Measurements from ENCODE around the gene PKNOX2. TPM values are rescaled to one million over a fixed set of nuclear protein-coding genes. Genes with fewer than 3 reads are reported as not detected.

Gene PKNOX2
- total RNA-seq, 1 experiment from 2014 or later = 3.7 TPM

GRCh38 chr11:125463590-125464269 is 299.2 kb downstream of the PKNOX2 start (continued):
- TF ChIP-seq, protein P1, sequence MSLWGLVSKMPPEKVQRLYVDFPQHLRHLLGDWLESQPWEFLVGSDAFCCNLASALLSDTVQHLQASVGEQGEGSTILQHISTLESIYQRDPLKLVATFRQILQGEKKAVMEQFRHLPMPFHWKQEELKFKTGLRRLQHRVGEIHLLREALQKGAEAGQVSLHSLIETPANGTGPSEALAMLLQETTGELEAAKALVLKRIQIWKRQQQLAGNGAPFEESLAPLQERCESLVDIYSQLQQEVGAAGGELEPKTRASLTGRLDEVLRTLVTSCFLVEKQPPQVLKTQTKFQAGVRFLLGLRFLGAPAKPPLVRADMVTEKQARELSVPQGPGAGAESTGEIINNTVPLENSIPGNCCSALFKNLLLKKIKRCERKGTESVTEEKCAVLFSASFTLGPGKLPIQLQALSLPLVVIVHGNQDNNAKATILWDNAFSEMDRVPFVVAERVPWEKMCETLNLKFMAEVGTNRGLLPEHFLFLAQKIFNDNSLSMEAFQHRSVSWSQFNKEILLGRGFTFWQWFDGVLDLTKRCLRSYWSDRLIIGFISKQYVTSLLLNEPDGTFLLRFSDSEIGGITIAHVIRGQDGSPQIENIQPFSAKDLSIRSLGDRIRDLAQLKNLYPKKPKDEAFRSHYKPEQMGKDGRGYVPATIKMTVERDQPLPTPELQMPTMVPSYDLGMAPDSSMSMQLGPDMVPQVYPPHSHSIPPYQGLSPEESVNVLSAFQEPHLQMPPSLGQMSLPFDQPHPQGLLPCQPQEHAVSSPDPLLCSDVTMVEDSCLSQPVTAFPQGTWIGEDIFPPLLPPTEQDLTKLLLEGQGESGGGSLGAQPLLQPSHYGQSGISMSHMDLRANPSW (CRISPR knock-in tag; conservative IDR thresholded peaks at IDR 0.05; ENCODE audit: low read depth) = no peak

DNA sequence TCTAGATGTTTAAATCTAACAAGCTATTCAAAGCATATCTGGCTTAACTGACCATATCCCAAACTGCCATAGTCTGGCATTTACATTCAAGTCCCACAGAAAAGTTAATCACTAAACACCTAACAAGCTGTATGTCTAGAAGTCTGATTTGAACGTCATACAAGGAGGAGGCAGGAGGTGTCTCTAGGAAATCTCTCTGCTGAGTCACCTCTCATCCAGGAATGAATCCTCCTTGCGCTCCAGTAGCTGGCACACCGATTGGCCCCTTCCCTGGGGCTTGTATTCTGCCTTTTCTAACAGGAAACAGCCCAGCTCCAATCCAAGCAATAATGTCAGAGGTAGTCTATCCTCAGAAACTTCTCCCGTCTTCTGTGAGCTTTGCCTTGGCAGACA is 299.7 kb downstream of the PKNOX2 start:
- Mint-ChIP-seq H3K36me3 (no peaks in the 10 kb centered on the region), H3K9me3 (no peaks in the 10 kb centered on the region), H3K27me3 (ENCODE audit: low read depth) (no peaks in the 10 kb centered on the region), H3K4me1 (peaks cover 21% of the 10 kb centered on the region), H3K27ac (no peak overlapping the region), H3K4me3 (no peak overlapping the region)
- no peak for DNase-seq (ENCODE audit: low spot score)
- TF ChIP-seq, protein P2, sequence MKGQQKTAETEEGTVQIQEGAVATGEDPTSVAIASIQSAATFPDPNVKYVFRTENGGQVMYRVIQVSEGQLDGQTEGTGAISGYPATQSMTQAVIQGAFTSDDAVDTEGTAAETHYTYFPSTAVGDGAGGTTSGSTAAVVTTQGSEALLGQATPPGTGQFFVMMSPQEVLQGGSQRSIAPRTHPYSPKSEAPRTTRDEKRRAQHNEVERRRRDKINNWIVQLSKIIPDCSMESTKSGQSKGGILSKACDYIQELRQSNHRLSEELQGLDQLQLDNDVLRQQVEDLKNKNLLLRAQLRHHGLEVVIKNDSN (CRISPR knock-in tag; IDR thresholded peaks at IDR 0.05) = no peak
- no peak for TF ChIP-seq PRDM15 (CRISPR knock-in tag; IDR thresholded peaks at IDR 0.05)
- no peak for TF ChIP-seq NR3C1 (CRISPR knock-in tag; conservative IDR thresholded peaks at IDR 0.05; ENCODE audit: low read depth)
- TF ChIP-seq, protein P3, sequence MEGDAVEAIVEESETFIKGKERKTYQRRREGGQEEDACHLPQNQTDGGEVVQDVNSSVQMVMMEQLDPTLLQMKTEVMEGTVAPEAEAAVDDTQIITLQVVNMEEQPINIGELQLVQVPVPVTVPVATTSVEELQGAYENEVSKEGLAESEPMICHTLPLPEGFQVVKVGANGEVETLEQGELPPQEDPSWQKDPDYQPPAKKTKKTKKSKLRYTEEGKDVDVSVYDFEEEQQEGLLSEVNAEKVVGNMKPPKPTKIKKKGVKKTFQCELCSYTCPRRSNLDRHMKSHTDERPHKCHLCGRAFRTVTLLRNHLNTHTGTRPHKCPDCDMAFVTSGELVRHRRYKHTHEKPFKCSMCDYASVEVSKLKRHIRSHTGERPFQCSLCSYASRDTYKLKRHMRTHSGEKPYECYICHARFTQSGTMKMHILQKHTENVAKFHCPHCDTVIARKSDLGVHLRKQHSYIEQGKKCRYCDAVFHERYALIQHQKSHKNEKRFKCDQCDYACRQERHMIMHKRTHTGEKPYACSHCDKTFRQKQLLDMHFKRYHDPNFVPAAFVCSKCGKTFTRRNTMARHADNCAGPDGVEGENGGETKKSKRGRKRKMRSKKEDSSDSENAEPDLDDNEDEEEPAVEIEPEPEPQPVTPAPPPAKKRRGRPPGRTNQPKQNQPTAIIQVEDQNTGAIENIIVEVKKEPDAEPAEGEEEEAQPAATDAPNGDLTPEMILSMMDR (IDR thresholded peaks at IDR 0.05) = no peak
- TF ChIP-seq PRRX2 (CRISPR knock-in tag; IDR thresholded peaks at IDR 0.05) = no peak
- TF ChIP-seq E2F5 (CRISPR knock-in tag; IDR thresholded peaks at IDR 0.05) = no peak
- TF ChIP-seq, protein P4, sequence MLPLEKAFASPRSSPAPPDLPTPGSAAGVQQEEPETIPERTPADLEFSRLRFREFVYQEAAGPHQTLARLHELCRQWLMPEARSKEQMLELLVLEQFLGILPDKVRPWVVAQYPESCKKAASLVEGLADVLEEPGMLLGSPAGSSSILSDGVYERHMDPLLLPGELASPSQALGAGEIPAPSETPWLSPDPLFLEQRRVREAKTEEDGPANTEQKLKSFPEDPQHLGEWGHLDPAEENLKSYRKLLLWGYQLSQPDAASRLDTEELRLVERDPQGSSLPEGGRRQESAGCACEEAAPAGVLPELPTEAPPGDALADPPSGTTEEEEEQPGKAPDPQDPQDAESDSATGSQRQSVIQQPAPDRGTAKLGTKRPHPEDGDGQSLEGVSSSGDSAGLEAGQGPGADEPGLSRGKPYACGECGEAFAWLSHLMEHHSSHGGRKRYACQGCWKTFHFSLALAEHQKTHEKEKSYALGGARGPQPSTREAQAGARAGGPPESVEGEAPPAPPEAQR (CRISPR knock-in tag; IDR thresholded peaks at IDR 0.05) = no peak
- no peak for TF ChIP-seq NR1H2 (CRISPR knock-in tag; IDR thresholded peaks at IDR 0.05)
- TF ChIP-seq ESRRA (CRISPR knock-in tag; IDR thresholded peaks at IDR 0.05; ENCODE audit: borderline replicate concordance) = no peak
- no peak for TF ChIP-seq TEAD1 (CRISPR knock-in tag; IDR thresholded peaks at IDR 0.05)
- TF ChIP-seq, protein P5, sequence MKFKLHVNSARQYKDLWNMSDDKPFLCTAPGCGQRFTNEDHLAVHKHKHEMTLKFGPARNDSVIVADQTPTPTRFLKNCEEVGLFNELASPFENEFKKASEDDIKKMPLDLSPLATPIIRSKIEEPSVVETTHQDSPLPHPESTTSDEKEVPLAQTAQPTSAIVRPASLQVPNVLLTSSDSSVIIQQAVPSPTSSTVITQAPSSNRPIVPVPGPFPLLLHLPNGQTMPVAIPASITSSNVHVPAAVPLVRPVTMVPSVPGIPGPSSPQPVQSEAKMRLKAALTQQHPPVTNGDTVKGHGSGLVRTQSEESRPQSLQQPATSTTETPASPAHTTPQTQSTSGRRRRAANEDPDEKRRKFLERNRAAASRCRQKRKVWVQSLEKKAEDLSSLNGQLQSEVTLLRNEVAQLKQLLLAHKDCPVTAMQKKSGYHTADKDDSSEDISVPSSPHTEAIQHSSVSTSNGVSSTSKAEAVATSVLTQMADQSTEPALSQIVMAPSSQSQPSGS (CRISPR knock-in tag; IDR thresholded peaks at IDR 0.05; ENCODE audit: borderline replicate concordance, low read depth) = no peak
- no peak for TF ChIP-seq JUN (CRISPR knock-in tag; IDR thresholded peaks at IDR 0.05)
- no peak for TF ChIP-seq NFE2L1 (CRISPR knock-in tag; IDR thresholded peaks at IDR 0.05)
- TF ChIP-seq ZNF425 (CRISPR knock-in tag; conservative IDR thresholded peaks at IDR 0.05) = no peak
- TF ChIP-seq HMGA2 (CRISPR knock-in tag; IDR thresholded peaks at IDR 0.05) = no peak
- ChIA-PET POLR2A (no interaction called here), CTCF (interaction anchor here (0.5 to 2.9 kb wide), 2 partner anchors 11 to 1214 kb away, joined by 3 to 15 read pairs; no protein-coding TSS in a partner anchor)
- ATAC-seq = no peak

Data from WTC11 (cell line).